Activated B cell treated with CpG ODN at 0.5 μM for 24 hours (primary cell): ENCODE data around the gene C1orf35. TPM values are rescaled to one million over a fixed set of nuclear protein-coding genes. Genes with fewer than 3 reads are reported as not detected.

Experiments used
- ATAC-seq: fragments of 200-7000 bp; cut with Tn5 transposase; one replicate; pipeline ENCODE4 v1.10.0; 2021; ENCODE audit warnings: low read depth, mild to moderate bottlenecking, moderate library complexity
- CTCF ChIA-PET: fragments of 350-600 bp; sonication (Branson Sonifier 250); formaldehyde crosslinking; loops from one replicate; lab custom pipeline; 2021; ENCODE audit warnings: antibody characterized with exemption; lab: Charles Lee
- POLR2A ChIA-PET: fragments of 350-600 bp; sonication (Branson Sonifier 250); formaldehyde crosslinking; loops from one replicate; lab custom pipeline; 2021; ENCODE audit warnings: antibody characterized with exemption; lab: Charles Lee
- DNase-seq: peaks from one replicate; pipeline ENCODE4 v3.0.0; 2022
- H3K27ac Mint-ChIP-seq: one replicate; pipeline ENCODE4 v1.8.0; 2020; ENCODE audit warnings: mixed read lengths
- H3K27me3 Mint-ChIP-seq: one replicate; pipeline ENCODE4 v1.8.0; 2021; ENCODE audit warnings: mixed read lengths
- H3K36me3 Mint-ChIP-seq: one replicate; pipeline ENCODE4 v1.8.0; 2021; ENCODE audit warnings: low read depth, mixed read lengths
- H3K4me1 Mint-ChIP-seq: one replicate; pipeline ENCODE4 v1.8.0; 2021; ENCODE audit warnings: mixed read lengths
- H3K4me3 Mint-ChIP-seq: one replicate; pipeline ENCODE4 v1.8.0; 2020; ENCODE audit warnings: mild to moderate bottlenecking, mixed read lengths
- H3K9me3 Mint-ChIP-seq: one replicate; pipeline ENCODE4 v1.8.0; 2020; ENCODE audit warnings: mixed read lengths
- intact Hi-C: fragments of 100-400 bp; cut with micrococcal nuclease; formaldehyde crosslinking; loops from one replicate; pipeline ENCODE4 v1.15.1; 2024
- total RNA-seq: library from RNA; stranded (reverse); gene quantifications from 2 replicates; pipeline ENCODE4 v1.2.3, GENCODE V29; 2022
- TF ChIP-seq, protein P1 (sequence below): fragments of 200-600 bp; IDR thresholded peaks from one replicate; pipeline ENCODE4 v1.8.0; 2022; ENCODE audit warnings: antibody characterized with exemption, mild to moderate bottlenecking

The C1orf35 gene
- total RNA-seq, 1 donor from 2014 or later, result 11.9 TPM

- Mint-ChIP-seq H3K4me1 (peaks cover 30% of the 10 kb centered on the region), H3K36me3 (peaks cover 70% of the 10 kb centered on the region), H3K4me3 (no peak overlapping the region), H3K27ac (no peak overlapping the region), H3K27me3 (no peaks in the 10 kb centered on the region), H3K9me3 (peaks cover 11% of the 10 kb centered on the region)
- CTCF ChIA-PET, result no interaction called here
- TF ChIP-seq, protein P1, sequence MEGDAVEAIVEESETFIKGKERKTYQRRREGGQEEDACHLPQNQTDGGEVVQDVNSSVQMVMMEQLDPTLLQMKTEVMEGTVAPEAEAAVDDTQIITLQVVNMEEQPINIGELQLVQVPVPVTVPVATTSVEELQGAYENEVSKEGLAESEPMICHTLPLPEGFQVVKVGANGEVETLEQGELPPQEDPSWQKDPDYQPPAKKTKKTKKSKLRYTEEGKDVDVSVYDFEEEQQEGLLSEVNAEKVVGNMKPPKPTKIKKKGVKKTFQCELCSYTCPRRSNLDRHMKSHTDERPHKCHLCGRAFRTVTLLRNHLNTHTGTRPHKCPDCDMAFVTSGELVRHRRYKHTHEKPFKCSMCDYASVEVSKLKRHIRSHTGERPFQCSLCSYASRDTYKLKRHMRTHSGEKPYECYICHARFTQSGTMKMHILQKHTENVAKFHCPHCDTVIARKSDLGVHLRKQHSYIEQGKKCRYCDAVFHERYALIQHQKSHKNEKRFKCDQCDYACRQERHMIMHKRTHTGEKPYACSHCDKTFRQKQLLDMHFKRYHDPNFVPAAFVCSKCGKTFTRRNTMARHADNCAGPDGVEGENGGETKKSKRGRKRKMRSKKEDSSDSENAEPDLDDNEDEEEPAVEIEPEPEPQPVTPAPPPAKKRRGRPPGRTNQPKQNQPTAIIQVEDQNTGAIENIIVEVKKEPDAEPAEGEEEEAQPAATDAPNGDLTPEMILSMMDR, result no peak
- intact Hi-C loops, result no loop called here
- POLR2A ChIA-PET, result interaction anchor here (1.0 kb wide), 1 partner anchor 15 kb away, joined by 3 read pairs; the partner anchor contains the start of gene ARF1
- DNase-seq (peak; percentile 14), ATAC-seq (no peak)
Measured at GRCh38 chr1:228097333-228098081, 5.6 kb downstream of the C1orf35 start.

- Mint-ChIP-seq H3K27ac (no peak overlapping the region), H3K36me3 (peaks cover 77% of the 10 kb centered on the region), H3K27me3 (no peaks in the 10 kb centered on the region), H3K4me3 (no peak overlapping the region), H3K9me3 (peaks cover 11% of the 10 kb centered on the region), H3K4me1 (peaks cover 38% of the 10 kb centered on the region)
- ChIA-PET POLR2A (no interaction called here), CTCF (no interaction called here)
- intact Hi-C loops, result no loop called here
- DNase-seq, result no peak
- TF ChIP-seq, protein P1, result no peak
- ATAC-seq, result no peak
Measured at GRCh38 chr1:228096416-228097332, 6.5 kb downstream of the C1orf35 start.

- TF ChIP-seq, protein P1, result no peak
- Mint-ChIP-seq H3K36me3 (peaks cover 78% of the 10 kb centered on the region), H3K4me3 (no peak overlapping the region), H3K27me3 (no peaks in the 10 kb centered on the region), H3K27ac (no peak overlapping the region), H3K9me3 (peaks cover 11% of the 10 kb centered on the region), H3K4me1 (peaks cover 38% of the 10 kb centered on the region)
- ChIA-PET POLR2A (no interaction called here), CTCF (no interaction called here)
- ATAC-seq (no peak), DNase-seq (peak; percentile 12)
- intact Hi-C loops, result no loop called here
Measured at GRCh38 chr1:228095938-228096337, 7.2 kb downstream of the C1orf35 start.

GRCh38 chr1:228095161-228095560 is 8.0 kb downstream of the C1orf35 start:
- peaks cover 73% of the 10 kb centered on the region for H3K36me3 Mint-ChIP-seq
- peaks cover 11% of the 10 kb centered on the region for H3K9me3 Mint-ChIP-seq
- ATAC-seq (no peak), DNase-seq (no peak)
- POLR2A ChIA-PET, result no interaction called here
- no peak overlapping the region for H3K4me3 Mint-ChIP-seq
- intact Hi-C loops, result no loop called here
- H3K27ac Mint-ChIP-seq, result no peak overlapping the region
- H3K27me3 Mint-ChIP-seq, result no peaks in the 10 kb centered on the region
- H3K4me1 Mint-ChIP-seq, result peaks cover 46% of the 10 kb centered on the region
- CTCF ChIA-PET, result no interaction called here
- TF ChIP-seq, protein P1, result no peak
